ENCODE measurements around the gene MEFV. TPM values are rescaled to one million over a fixed set of nuclear protein-coding genes. Genes with fewer than 3 reads are reported as not detected.

MEFV gene
- total RNA-seq, 2 donors from 2014 or later, result 3.5 to 6.1 TPM

- TF ChIP-seq CTCF (IDR thresholded peaks at IDR 0.05), result no peak
- Histone ChIP-seq H3K9me3 (peaks cover 12% of the 10 kb centered on the region), H3K27me3 (replicated peaks; ENCODE audit: insufficient read depth) (no peaks in the 10 kb centered on the region), H3K4me3 (peak overlapping the region; percentile 84), H3K27ac (peak overlapping the region; percentile 97 to 99), H3K4me1 (ENCODE audit: control insufficient read depth in 1 of 2, low read depth in 2 of 2) (peaks cover 14 to 28% of the 10 kb centered on the region in 2 donors), H3K36me3 (peaks cover 20% of the 10 kb centered on the region)
- ATAC-seq (ENCODE audit: insufficient number of reproducible peaks, low FRiP score, low read depth) (no peak), DNase-seq (ENCODE audit: low spot score) (no peak)
Observed at GRCh38 chr16:3283543-3284447, 27.4 kb upstream of the MEFV start.

- DNase-seq (ENCODE audit: low spot score) (peak; percentile 91), ATAC-seq (ENCODE audit: insufficient number of reproducible peaks, low FRiP score, low read depth) (peak; percentile 100)
- peaks cover 14 to 28% of the 10 kb centered on the region in 2 donors for H3K4me1 ChIP-seq (ENCODE audit: control insufficient read depth in 1 of 2, low read depth in 2 of 2)
- H3K4me3 ChIP-seq, result peak within 1 kb of the TSS; percentile 84
- H3K36me3 ChIP-seq, result peaks cover 12% of the 10 kb centered on the region
- peaks cover 3% of the 10 kb centered on the region for H3K9me3 ChIP-seq
- TF ChIP-seq CTCF (IDR thresholded peaks at IDR 0.05), result no peak
- no peaks in the 10 kb centered on the region for H3K27me3 ChIP-seq (replicated peaks; ENCODE audit: insufficient read depth)
- peak within 1 kb of the TSS; percentile 97 to 99 for H3K27ac ChIP-seq
Observed at GRCh38 chr16:3282730-3283542, 26.5 kb upstream of the MEFV start, which contains the start of gene ZNF263. TSS of gene ZNF263 (plus strand) at chr16:3283491. CDS start at chr16:3283819, 328 bp downstream.

- DNase-seq (ENCODE audit: low spot score) (no peak), ATAC-seq (ENCODE audit: insufficient number of reproducible peaks, low FRiP score, low read depth) (peak; percentile 10)
- no peak for TF ChIP-seq CTCF (IDR thresholded peaks at IDR 0.05)
- Histone ChIP-seq H3K27ac (peak overlapping the region; percentile 97 to 99), H3K4me1 (ENCODE audit: control insufficient read depth in 1 of 2, low read depth in 2 of 2) (peaks cover 14 to 28% of the 10 kb centered on the region in 2 donors), H3K27me3 (replicated peaks; ENCODE audit: insufficient read depth) (no peaks in the 10 kb centered on the region), H3K36me3 (peaks cover 12% of the 10 kb centered on the region), H3K4me3 (peak overlapping the region; percentile 84), H3K9me3 (no peaks in the 10 kb centered on the region)
Observed at GRCh38 chr16:3282103-3282729, 25.8 kb upstream of the MEFV start.

GRCh38 chr16:3281222-3281820, 24.9 kb upstream of the MEFV start:
- Histone ChIP-seq H3K9me3 (no peaks in the 10 kb centered on the region), H3K27me3 (replicated peaks; ENCODE audit: insufficient read depth) (no peaks in the 10 kb centered on the region), H3K4me1 (ENCODE audit: control insufficient read depth in 1 of 2, low read depth in 2 of 2) (peaks cover 14 to 28% of the 10 kb centered on the region in 2 donors), H3K36me3 (peaks cover 10% of the 10 kb centered on the region), H3K4me3 (no peak overlapping the region), H3K27ac (no peak overlapping the region)
- TF ChIP-seq CTCF (IDR thresholded peaks at IDR 0.05), result no peak
- ATAC-seq (ENCODE audit: insufficient number of reproducible peaks, low FRiP score, low read depth) (no peak), DNase-seq (ENCODE audit: low spot score) (no peak)
